IPS-18a (cell line): ENCODE results near the gene PRPS1L1.

Source experiments
- H3K27ac ChIP-seq: one replicate; pipeline ENCODE4 v1.5.1; 2013; ENCODE audit warnings: low read length
- H3K27me3 ChIP-seq: one replicate; pipeline ENCODE4 v1.6.1; 2013; ENCODE audit warnings: mild to moderate bottlenecking, low read length; ENCODE audit not compliant: control insufficient read depth, insufficient read depth
- H3K36me3 ChIP-seq: one replicate; pipeline ENCODE4 v1.6.1; 2013; ENCODE audit warnings: low read depth, low read length; ENCODE audit not compliant: control insufficient read depth
- H3K4me1 ChIP-seq: one replicate; pipeline ENCODE4 v1.6.1; 2013; ENCODE audit warnings: low read depth, low read length; ENCODE audit not compliant: control insufficient read depth
- H3K4me3 ChIP-seq: one replicate; pipeline ENCODE4 v1.5.1; 2013; ENCODE audit warnings: low read length
- H3K9ac ChIP-seq: one replicate; pipeline ENCODE4 v1.6.1; 2013; ENCODE audit warnings: mild to moderate bottlenecking, low read length, moderate library complexity
- H3K9me3 ChIP-seq: one replicate; pipeline ENCODE4 v1.6.1; 2013; ENCODE audit warnings: low read depth, low read length; ENCODE audit not compliant: control insufficient read depth

PRPS1L1 gene

DNA sequence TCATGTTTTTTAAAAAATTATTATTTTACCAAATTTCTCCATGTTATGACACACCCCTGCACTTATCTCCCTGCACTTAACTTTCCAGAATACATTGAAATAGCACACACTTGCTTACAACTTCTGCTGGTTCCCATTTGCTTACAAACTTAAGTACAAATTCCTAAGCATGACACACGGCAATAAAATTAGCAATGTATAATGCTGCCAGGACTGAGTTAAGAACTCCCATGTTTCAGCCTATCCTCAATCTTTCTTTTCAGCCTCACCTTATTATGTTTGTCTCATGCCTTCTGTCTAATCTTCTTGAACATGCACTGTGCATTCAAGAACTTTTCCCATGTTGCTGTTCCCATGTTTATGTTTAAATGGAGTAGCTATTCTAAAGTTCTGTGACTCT, 40.8 kb downstream of the PRPS1L1 start:
- Histone ChIP-seq H3K9me3 (no peaks in the 10 kb centered on the region), H3K4me1 (no peaks in the 10 kb centered on the region), H3K9ac (no peak overlapping the region), H3K27ac (no peak overlapping the region), H3K4me3 (no peak overlapping the region), H3K27me3 (no peaks in the 10 kb centered on the region), H3K36me3 (no peaks in the 10 kb centered on the region)

GRCh38 chr7:17985473-17986239, 42.0 kb downstream of the PRPS1L1 start:
- Histone ChIP-seq H3K4me3 (no peak overlapping the region), H3K9ac (no peak overlapping the region), H3K4me1 (no peaks in the 10 kb centered on the region), H3K9me3 (no peaks in the 10 kb centered on the region), H3K27me3 (no peaks in the 10 kb centered on the region), H3K27ac (no peak overlapping the region), H3K36me3 (no peaks in the 10 kb centered on the region)

- no peaks in the 10 kb centered on the region for H3K27me3 ChIP-seq
- no peak overlapping the region for H3K27ac ChIP-seq
- no peaks in the 10 kb centered on the region for H3K9me3 ChIP-seq
- H3K36me3 ChIP-seq: no peaks in the 10 kb centered on the region
- H3K9ac ChIP-seq: no peak overlapping the region
- no peaks in the 10 kb centered on the region for H3K4me1 ChIP-seq
- no peak overlapping the region for H3K4me3 ChIP-seq
Measured at GRCh38 chr7:17984288-17984687, 43.4 kb downstream of the PRPS1L1 start.

- no peaks in the 10 kb centered on the region for H3K27me3 ChIP-seq
- no peak overlapping the region for H3K4me3 ChIP-seq
- H3K27ac ChIP-seq: no peak overlapping the region
- H3K9me3 ChIP-seq: no peaks in the 10 kb centered on the region
- no peaks in the 10 kb centered on the region for H3K36me3 ChIP-seq
- no peak overlapping the region for H3K9ac ChIP-seq
- H3K4me1 ChIP-seq: no peaks in the 10 kb centered on the region
Measured at GRCh38 chr7:17983221-17984062, 44.2 kb downstream of the PRPS1L1 start.

GRCh38 chr7:17976952-17977351, 50.7 kb downstream of the PRPS1L1 start:
- no peaks in the 10 kb centered on the region for H3K9me3 ChIP-seq
- H3K4me3 ChIP-seq: no peak overlapping the region
- no peaks in the 10 kb centered on the region for H3K4me1 ChIP-seq
- H3K9ac ChIP-seq: no peak overlapping the region
- H3K27me3 ChIP-seq: no peaks in the 10 kb centered on the region
- H3K27ac ChIP-seq: no peak overlapping the region
- no peaks in the 10 kb centered on the region for H3K36me3 ChIP-seq
